ENCODE measurements around the gene TMEM87A. TPM values are rescaled to one million over a fixed set of nuclear protein-coding genes. Genes with fewer than 3 reads are reported as not detected.

Gene TMEM87A
- total and polyA plus RNA-seq, 2 of the 4 experiments (the other 2 are of a cell fraction), result 16.6 to 45.3 TPM

DNA sequence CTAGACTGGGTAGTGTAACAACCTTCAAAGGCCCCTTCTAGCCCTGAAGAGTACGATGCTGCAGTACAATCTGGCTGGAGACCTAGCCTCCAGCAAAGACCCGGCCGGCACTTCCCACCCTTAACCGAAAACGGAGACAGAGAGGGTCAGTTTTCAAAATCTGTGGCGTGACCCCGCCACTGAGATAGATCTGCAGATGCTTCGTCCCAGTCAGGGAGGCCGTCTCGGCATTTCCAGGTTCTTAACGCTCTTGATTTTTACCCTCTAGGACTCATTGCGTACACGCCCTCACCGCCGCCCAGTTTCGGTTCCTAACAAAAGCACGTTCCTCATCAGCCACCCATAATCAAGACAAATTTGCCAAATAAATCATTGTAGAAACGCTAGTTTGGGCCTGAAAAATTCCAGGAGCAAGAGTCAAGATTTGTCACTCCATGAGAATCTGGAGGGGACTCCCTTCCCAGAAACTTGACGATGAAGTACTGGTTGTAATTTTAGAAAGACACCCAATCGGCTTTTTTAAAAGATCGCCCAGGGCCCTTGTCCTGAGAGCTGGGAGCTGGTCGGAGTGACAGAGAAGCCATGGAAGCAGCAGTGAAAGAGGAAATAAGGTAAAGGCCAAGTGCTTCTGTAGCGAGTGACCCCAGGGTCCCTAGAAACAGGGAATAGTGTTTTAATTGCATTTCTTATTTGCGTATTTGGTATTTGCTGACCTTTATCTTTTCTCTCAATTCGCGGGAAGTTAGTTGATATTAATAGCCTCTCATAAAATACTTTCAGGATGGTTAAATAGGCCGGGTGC, 868 bp upstream of the TMEM87A start:
- H3K14ac ChIP-seq (replicated peaks; ENCODE audit: low read depth, low read length), result peak overlapping the region; percentile 88
- ATAC-seq (ENCODE audit: low read depth), result peak; percentile 3
- H4K91ac ChIP-seq (ENCODE audit: insufficient read depth, low read depth, low read length), result peak overlapping the region; percentile 92
- peak overlapping the region; percentile 89 for H3K9ac ChIP-seq (ENCODE audit: low read depth, low read length)
- H2AFZ ChIP-seq (replicated peaks; ENCODE audit: low read length, poor library complexity), result peak overlapping the region; percentile 97
- peak overlapping the region; percentile 94 for H3K56ac ChIP-seq (ENCODE audit: extremely low read depth, insufficient read depth, low read length)
- H3K4me3 ChIP-seq (ENCODE audit: insufficient read depth, low read depth, low read length), result peak overlapping the region; percentile 78
- H3K9me1 ChIP-seq (ENCODE audit: insufficient read depth, low read length), result peaks cover under 1% of the 10 kb centered on the region; the same call in 1 of the 2 replicates
- peak overlapping the region; percentile 91 for H2BK5ac ChIP-seq (ENCODE audit: low read depth, low read length, poor library complexity, severe bottlenecking)
- intact Hi-C loops (cut with micrococcal nuclease), result loop anchor here (1.0 to 10.0 kb wide), 3 partner anchors 111 to 181 kb away; no protein-coding TSS in a partner anchor
- peak overlapping the region; percentile 90 to 96 for H4K8ac ChIP-seq (ENCODE audit: low read depth in 2 of 2, low read length in 2 of 2)
- TSS peak; percentile 84 for BruUV-seq (replicated peaks)
- H3K4me2 ChIP-seq (ENCODE audit: low read depth, low read length), result peak overlapping the region; percentile 83
- peak overlapping the region; percentile 79 for H2AK5ac ChIP-seq (ENCODE audit: low read depth, low read length)
- TF ChIP-seq MXI1 (IDR thresholded peaks at IDR 0.05; ENCODE audit: borderline replicate concordance, low read depth, low read length) (0 out of 2 replicates have a peak, but pooled peaks have one; percentile 38), BHLHE40 (IDR thresholded peaks at IDR 0.05; ENCODE audit: low read depth, low read length) (peak; percentile 54; the same call in 1 of the 2 replicates)
- TF ChIP-seq, protein P1, sequence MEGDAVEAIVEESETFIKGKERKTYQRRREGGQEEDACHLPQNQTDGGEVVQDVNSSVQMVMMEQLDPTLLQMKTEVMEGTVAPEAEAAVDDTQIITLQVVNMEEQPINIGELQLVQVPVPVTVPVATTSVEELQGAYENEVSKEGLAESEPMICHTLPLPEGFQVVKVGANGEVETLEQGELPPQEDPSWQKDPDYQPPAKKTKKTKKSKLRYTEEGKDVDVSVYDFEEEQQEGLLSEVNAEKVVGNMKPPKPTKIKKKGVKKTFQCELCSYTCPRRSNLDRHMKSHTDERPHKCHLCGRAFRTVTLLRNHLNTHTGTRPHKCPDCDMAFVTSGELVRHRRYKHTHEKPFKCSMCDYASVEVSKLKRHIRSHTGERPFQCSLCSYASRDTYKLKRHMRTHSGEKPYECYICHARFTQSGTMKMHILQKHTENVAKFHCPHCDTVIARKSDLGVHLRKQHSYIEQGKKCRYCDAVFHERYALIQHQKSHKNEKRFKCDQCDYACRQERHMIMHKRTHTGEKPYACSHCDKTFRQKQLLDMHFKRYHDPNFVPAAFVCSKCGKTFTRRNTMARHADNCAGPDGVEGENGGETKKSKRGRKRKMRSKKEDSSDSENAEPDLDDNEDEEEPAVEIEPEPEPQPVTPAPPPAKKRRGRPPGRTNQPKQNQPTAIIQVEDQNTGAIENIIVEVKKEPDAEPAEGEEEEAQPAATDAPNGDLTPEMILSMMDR (conservative IDR thresholded peaks at IDR 0.05; ENCODE audit: low read depth, low read length), result no peak
- peak overlapping the region; percentile 41 for H2BK15ac ChIP-seq (ENCODE audit: low read depth, low read length)
- ChIA-PET CTCF (no interaction called here), POLR2A (ENCODE audit: unreplicated experiment) (interaction anchor here (0.5 to 1.0 kb wide), 5 partner anchors 8 to 211 kb away, joined by 3 to 4 read pairs (median 3); no protein-coding TSS in a partner anchor)
- in situ Hi-C loops (cut with MboI; ENCODE audit: low sequenced_read_pairs), result no loop called here
- DNase-seq, result peak; percentile 67
- peak overlapping the region; percentile 78 for H2BK120ac ChIP-seq (ENCODE audit: low read depth, low read length)
- peak overlapping the region; percentile 76 for H4K5ac ChIP-seq (ENCODE audit: low read depth, low read length)
- H2AK9ac ChIP-seq (replicated peaks; ENCODE audit: low read depth, low read length, poor library complexity), result peak overlapping the region; percentile 97
- H3K4me1 ChIP-seq (ENCODE audit: control insufficient read depth, insufficient read depth, low read length), result peaks cover 5% of the 10 kb centered on the region; the same call in 1 of the 2 replicates
- H3K27me3 ChIP-seq (ENCODE audit: control insufficient read depth, insufficient read depth, low read length), result no peaks in the 10 kb centered on the region
- WGBS, 2 experiments (ENCODE audit: extremely low coverage in 2 of 2, insufficient read length in 1 of 2), result 5% methylated on average over 4 of the region's 27 CpGs; no CpG with 5 or more reads in 1 of the 2 experiments
- no peaks in the 10 kb centered on the region; the same call in 1 of the 2 replicates for H4K20me1 ChIP-seq (ENCODE audit: insufficient read depth, low read length)
- peak overlapping the region; percentile 85 for H3K23ac ChIP-seq (ENCODE audit: low read depth, low read length)
- H3K18ac ChIP-seq (ENCODE audit: low read depth, low read length), result peak overlapping the region; percentile 73
- dilution Hi-C loops (cut with HindIII; ENCODE audit: low sequenced_read_pairs, unreplicated experiment), result no loop called here
- H3K4ac ChIP-seq (ENCODE audit: low read depth, low read length), result peak overlapping the region; percentile 97
- H3K79me1 ChIP-seq (ENCODE audit: low read depth in 1 of 2, low read length in 2 of 2), result peaks cover 8 to 17% of the 10 kb centered on the region in 2 experiments; a peak in 3 of 4 replicates
- peak overlapping the region; percentile 90 for H3K27ac ChIP-seq (ENCODE audit: insufficient read depth, low read length)
- peak overlapping the region; percentile 35; the same call in 1 of the 2 replicates for H2BK20ac ChIP-seq (ENCODE audit: low read depth, low read length)
- no peaks in the 10 kb centered on the region for H3K9me3 ChIP-seq (ENCODE audit: control insufficient read depth, insufficient read depth, low read length)
- peaks cover under 1% of the 10 kb centered on the region; the same call in 1 of the 2 replicates for H3K36me3 ChIP-seq (ENCODE audit: control insufficient read depth, insufficient read depth, low read length)

Measured in IMR-90 (cell line).